Left lobe of liver (tissue), 2 donors: ENCODE measurements around the gene RUFY4. TPM values are rescaled to one million over a fixed set of nuclear protein-coding genes. Genes with fewer than 3 reads are reported as not detected.
"Not testable (repeated sequence)": the region's sequence is repeated elsewhere in the genome, so short reads cannot be mapped to it uniquely, and the experiment has no call there.

Source experiments
- ATAC-seq: fragments of 200-7000 bp; cut with Tn5 transposase; one replicate; pipeline ENCODE4 v1.9.1; 2020; ENCODE audit warnings: mild to moderate bottlenecking, moderate library complexity
- DNase-seq: peaks from one replicate; pipeline ENCODE4 v3.0.0-alpha.2; 2020; ENCODE audit warnings: low spot score
- total RNA-seq: library from RNA; stranded (reverse); gene quantifications from one replicate; pipeline ENCODE4 v1.2.1, GENCODE V29; 2021
- donor health status: DM: no; HTN: no; CAD: no; lungs with moderate emphysema.
- donor health status: DM: no; HTN: yes; CAD: no.

RUFY4 gene
- total RNA-seq, 1 donor from 2014 or later = not detected

GRCh38 chr2:218081063-218081462, 12.0 kb downstream of the RUFY4 start:
- no peak for ATAC-seq
- DNase-seq = no peak

GRCh38 chr2:218081695-218082094, 12.6 kb downstream of the RUFY4 start:
- ATAC-seq (no peak), DNase-seq (no peak)

GRCh38 chr2:218082586-218083351, 13.7 kb downstream of the RUFY4 start:
- ATAC-seq = no peak
- DNase-seq = no peak

GRCh38 chr2:218083352-218083676, 14.3 kb downstream of the RUFY4 start:
- no peak for ATAC-seq
- no peak for DNase-seq

- no peak for ATAC-seq
Measured at GRCh38 chr2:218086478-218086877, 17.4 kb downstream of the RUFY4 start.

GRCh38 chr2:218089259-218089658, 20.2 kb downstream of the RUFY4 start:
- DNase-seq = no peak
- no peak for ATAC-seq

More at GRCh38 chr2:218086478-218086877, 17.4 kb downstream of the RUFY4 start:
- DNase-seq = no peak

GRCh38 chr2:218091746-218092145, 22.7 kb downstream of the RUFY4 start:
- ATAC-seq = no peak
- no peak for DNase-seq

- ATAC-seq = no peak
- no peak for DNase-seq
Measured at GRCh38 chr2:218093879-218094278, 24.8 kb downstream of the RUFY4 start.

- ATAC-seq = no peak
Measured at GRCh38 chr2:218095853-218096252, 26.8 kb downstream of the RUFY4 start.

GRCh38 chr2:218097975-218098374, 28.9 kb downstream of the RUFY4 start:
- DNase-seq (no peak), ATAC-seq (no peak)

More at GRCh38 chr2:218095853-218096252, 26.8 kb downstream of the RUFY4 start:
- DNase-seq = no peak

- ATAC-seq, DNase-seq: not testable (repeated sequence)
Measured at GRCh38 chr2:218108834-218109233, 39.8 kb downstream of the RUFY4 start.

GRCh38 chr2:218121789-218122188, 52.7 kb downstream of the RUFY4 start:
- ATAC-seq, DNase-seq: not testable (repeated sequence)

GRCh38 chr2:218122286-218122685, 53.2 kb downstream of the RUFY4 start:
- DNase-seq, ATAC-seq: not testable (repeated sequence)

GRCh38 chr2:218123986-218124385, 54.9 kb downstream of the RUFY4 start:
- no peak for DNase-seq
- no peak for ATAC-seq

GRCh38 chr2:218125095-218125494, 56.0 kb downstream of the RUFY4 start:
- no peak for ATAC-seq
- DNase-seq = no peak

- DNase-seq (no peak), ATAC-seq (peak; percentile 32)
Measured at GRCh38 chr2:218125626-218126080, 56.6 kb downstream of the RUFY4 start, which contains the start of gene CXCR2. TSS of gene CXCR2 (plus strand) at chr2:218126028. CDS start at chr2:218134802, 8,774 bp downstream.

- DNase-seq (no peak), ATAC-seq (no peak)
Measured at GRCh38 chr2:218127929-218128455, 58.9 kb downstream of the RUFY4 start.

- no peak for ATAC-seq
- no peak for DNase-seq
Measured at GRCh38 chr2:218128781-218129457, 59.9 kb downstream of the RUFY4 start.

- DNase-seq (no peak), ATAC-seq (no peak)
Measured at GRCh38 chr2:218129458-218130135, 60.5 kb downstream of the RUFY4 start.

- no peak for ATAC-seq
- no peak for DNase-seq
Measured at GRCh38 chr2:218130377-218130776, 61.3 kb downstream of the RUFY4 start.

GRCh38 chr2:218130822-218131221, 61.8 kb downstream of the RUFY4 start:
- DNase-seq = no peak
- ATAC-seq = no peak
